IPS-18c (cell line): ENCODE results near the gene PHF13.

Experiments
- H3K4me3 ChIP-seq: 2 replicates; pipeline ENCODE4 v1.7.0; 2013; ENCODE audit warnings: low read depth, mild to moderate bottlenecking, low read length, moderate library complexity; ENCODE audit not compliant: insufficient read depth
- H3K9me3 ChIP-seq: one replicate; pipeline ENCODE4 v1.6.1; 2013; ENCODE audit warnings: mild to moderate bottlenecking, low read length, moderate library complexity; ENCODE audit not compliant: control insufficient read depth, insufficient read depth

Gene PHF13

DNA sequence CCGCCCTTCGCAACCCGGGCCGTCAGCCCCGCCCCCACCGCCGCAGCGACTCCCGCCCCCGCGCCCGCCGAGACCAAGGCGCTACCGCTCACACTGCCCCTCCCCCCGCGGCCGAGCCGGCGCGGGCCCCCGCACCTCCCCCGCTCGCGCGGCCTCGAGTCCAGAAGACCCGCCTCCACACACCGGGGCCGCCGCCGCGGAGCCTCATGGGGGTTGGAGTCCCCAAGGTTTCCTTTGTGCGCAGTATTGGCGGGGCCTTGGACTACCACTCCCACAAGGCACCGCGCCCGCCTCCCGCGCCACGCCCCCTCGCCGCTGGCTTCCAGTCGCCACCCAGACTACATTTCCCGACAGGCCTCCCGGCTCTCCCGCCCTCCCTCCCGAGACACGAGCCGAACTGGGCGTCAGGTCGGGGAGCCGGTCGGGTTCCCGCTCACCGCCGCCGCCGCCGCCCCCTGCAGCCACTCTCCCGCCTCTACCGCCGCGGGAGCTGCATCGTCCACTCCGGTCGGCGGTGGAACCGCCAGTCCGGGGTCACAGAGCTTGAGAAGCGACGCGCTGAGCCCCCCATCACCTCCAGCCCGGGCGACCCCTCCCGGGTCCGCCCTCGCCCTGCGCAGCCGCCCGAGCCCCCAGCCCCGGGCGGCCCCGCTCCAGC lies at the start of gene PHF13:
TSS of gene PHF13 (plus strand) at position 371 of the 658 bp plus-strand sequence. CDS start 336 bp downstream, outside the sequence.
- Histone ChIP-seq H3K4me3 (peak within 1 kb of the TSS; percentile 86), H3K9me3 (no peaks in the 10 kb centered on the region)

DNA sequence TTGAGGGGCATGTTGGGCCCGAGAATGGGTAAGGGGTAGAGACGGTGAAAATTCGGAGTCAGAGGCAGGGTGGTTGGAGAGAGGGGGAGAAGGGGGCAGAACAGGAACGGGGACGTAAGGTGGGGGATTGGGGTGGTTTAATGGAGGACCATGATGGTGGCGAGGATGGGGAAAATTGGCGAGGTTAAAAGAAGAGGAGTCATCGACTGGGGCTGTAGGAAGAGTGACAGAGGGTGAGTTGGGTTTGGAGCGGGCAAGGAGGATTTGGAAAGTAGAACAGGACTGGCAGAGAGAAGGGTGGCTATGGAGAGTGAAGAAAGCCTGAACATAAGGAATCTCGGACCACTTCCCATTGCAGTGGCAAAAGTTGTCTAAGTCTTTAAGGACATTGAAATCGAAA lies 44.5 kb upstream of the PHF13 start:
- H3K9me3 ChIP-seq, result peaks cover 2% of the 10 kb centered on the region
- no peak overlapping the region for H3K4me3 ChIP-seq

DNA sequence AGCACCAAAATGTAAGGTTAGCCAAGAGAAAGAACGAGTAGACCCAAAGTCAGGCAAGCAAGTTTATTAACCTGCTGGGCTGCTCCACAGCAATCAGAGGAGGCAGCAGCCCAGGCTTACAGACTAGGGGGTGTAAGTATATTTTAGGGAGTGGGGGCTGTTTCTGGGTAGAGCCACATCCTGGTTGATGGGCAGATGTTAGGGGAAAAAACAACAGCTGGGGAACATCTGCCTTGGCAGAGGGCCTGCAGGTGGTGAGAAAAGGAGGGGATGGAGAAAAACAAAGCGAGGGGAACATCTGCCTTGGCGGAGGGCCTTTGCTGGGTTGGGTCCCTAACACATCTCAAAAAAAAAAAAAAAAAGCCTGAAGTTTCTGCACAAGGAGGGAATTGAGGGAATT lies 43.4 kb upstream of the PHF13 start:
- no peak overlapping the region for H3K4me3 ChIP-seq

DNA sequence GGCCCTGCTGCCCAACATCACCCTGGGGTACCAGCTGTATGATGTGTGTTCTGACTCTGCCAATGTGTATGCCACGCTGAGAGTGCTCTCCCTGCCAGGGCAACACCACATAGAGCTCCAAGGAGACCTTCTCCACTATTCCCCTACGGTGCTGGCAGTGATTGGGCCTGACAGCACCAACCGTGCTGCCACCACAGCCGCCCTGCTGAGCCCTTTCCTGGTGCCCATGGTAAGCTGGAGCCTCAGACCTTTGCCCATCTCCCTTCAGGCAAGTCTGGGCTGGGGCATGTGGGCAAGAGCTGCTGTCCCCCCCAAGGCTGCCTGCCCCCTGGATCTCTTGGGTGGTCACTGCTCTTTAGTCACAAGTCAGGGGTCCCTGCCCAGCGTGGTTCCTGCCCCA lies 42.5 kb upstream of the PHF13 start:
- H3K9me3 ChIP-seq, result peaks cover 2% of the 10 kb centered on the region
- H3K4me3 ChIP-seq, result no peak overlapping the region

More for the DNA sequence above, 43.4 kb upstream of the PHF13 start:
- peaks cover 2% of the 10 kb centered on the region for H3K9me3 ChIP-seq

DNA sequence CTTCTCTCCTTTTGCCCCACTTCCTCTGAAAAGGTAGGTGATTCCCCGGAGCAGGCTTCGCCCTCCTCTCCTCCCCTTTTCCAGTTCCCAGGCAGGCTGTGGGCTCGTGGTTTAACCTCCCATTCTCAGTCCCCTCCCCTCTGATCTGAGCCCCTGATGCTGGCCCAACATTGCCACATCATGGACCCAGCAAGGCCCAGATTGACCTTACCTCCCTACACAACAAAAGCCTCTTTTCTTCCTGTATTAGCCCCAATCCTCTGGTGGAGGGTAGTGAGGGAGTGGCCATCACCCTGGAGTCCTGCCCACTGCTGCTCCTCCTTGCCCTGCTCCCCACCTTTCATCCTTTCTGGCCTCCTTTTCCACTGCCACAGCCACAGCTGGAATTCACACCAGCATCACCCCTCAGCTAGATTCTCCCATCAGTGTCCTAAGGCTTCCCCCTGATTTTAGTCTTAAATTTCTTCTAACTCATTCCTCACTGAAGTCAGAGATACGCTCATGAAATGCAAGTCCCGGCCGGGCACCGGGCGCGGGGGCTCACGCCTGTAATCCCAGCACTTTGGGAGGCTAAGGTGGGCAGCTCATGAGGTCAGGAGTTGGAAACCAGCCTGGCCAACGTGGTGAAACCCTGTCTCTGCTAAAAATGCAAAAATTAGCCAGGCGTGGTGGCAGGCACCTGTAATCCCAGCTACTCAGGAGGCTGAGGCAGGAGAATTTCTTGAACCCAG lies 40.7 kb upstream of the PHF13 start:
- Histone ChIP-seq H3K4me3 (no peak overlapping the region), H3K9me3 (no peaks in the 10 kb centered on the region)

DNA sequence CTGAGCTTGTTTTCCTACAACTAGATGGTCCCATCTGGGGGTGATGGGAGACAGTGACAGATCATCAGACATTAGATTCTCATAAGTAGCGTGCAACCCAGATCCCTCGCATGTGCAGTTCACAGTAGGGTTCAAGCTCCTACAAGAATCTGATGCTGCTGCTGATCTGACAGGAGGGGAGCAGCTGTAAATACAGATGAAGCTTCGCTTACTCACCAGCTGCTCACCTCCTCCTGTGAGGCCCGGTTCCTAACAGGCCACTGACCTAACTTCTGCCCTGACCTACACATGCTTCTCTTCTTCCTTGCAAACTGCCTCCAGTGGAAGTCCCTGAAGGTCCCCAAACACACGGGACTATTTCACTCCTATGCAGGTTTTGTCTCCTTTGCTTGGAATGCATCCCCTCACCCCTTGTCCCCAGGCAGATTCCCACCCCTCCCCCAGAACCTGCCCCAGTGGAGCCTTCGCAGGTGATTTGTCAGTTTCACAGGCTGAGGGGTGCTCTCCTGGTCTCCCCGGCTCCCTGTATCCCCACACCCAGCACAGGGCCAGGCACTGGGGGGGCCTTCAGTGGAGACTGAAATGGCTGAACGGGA lies 39.4 kb upstream of the PHF13 start:
- no peak overlapping the region for H3K4me3 ChIP-seq
- H3K9me3 ChIP-seq, result no peaks in the 10 kb centered on the region

DNA sequence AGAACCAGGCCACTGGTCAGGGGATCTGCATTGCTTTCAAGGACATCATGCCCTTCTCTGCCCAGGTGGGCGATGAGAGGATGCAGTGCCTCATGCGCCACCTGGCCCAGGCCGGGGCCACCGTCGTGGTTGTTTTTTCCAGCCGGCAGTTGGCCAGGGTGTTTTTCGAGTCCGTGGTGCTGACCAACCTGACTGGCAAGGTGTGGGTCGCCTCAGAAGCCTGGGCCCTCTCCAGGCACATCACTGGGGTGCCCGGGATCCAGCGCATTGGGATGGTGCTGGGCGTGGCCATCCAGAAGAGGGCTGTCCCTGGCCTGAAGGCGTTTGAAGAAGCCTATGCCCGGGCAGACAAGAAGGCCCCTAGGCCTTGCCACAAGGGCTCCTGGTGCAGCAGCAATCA lies 38.7 kb upstream of the PHF13 start:
- Histone ChIP-seq H3K4me3 (no peak overlapping the region), H3K9me3 (no peaks in the 10 kb centered on the region)

DNA sequence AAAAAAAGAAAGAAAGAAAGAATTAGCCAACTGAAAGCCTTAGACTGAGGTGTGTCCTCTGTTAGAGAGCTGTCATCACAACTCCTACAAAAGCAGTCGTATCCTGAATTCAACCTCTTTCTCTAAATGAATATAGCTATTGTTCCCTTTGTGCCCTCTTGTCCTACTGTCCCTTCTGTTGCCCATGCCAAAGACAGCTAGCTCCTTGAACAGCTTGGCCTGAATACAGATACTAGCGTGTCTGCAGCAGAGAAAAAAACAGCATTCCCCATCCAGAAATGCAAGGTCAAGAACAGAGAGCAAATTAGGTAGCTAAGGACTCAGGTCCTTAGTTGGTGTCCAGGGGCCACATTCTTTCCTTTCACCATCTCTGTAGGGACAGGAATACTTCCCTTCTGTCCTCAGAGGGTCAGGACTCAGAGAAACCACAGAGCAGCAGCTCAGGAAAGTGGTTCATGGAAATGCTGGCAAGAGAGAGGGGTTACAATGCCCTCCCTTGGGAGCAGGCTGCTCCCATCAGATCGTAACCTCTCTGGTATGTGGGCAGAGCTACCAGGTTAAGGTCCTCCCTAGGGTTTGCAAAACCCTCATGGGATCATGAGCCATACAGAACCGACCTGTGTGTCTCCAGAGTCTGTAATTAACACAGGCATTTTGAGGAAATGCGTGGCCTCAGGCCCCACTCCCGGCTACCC lies 35.6 kb upstream of the PHF13 start:
- H3K4me3 ChIP-seq, result no peak overlapping the region
- H3K9me3 ChIP-seq, result no peaks in the 10 kb centered on the region

DNA sequence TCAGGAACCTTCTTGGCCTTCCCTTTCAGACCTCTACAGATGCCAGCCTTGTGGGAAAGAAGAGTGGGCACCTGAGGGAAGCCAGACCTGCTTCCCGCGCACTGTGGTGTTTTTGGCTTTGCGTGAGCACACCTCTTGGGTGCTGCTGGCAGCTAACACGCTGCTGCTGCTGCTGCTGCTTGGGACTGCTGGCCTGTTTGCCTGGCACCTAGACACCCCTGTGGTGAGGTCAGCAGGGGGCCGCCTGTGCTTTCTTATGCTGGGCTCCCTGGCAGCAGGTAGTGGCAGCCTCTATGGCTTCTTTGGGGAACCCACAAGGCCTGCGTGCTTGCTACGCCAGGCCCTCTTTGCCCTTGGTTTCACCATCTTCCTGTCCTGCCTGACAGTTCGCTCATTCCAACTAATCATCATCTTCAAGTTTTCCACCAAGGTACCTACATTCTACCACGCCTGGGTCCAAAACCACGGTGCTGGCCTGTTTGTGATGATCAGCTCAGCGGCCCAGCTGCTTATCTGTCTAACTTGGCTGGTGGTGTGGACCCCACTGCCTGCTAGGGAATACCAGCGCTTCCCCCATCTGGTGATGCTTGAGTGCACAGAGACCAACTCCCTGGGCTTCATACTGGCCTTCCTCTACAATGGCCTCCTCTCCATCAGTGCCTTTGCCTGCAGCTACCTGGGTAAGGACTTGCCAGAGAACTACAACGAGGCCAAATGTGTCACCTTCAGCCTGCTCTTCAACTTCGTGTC lies 34.7 kb upstream of the PHF13 start:
- no peaks in the 10 kb centered on the region for H3K9me3 ChIP-seq
- peak overlapping the region; percentile 87; the same call in 1 of the 2 replicates for H3K4me3 ChIP-seq

DNA sequence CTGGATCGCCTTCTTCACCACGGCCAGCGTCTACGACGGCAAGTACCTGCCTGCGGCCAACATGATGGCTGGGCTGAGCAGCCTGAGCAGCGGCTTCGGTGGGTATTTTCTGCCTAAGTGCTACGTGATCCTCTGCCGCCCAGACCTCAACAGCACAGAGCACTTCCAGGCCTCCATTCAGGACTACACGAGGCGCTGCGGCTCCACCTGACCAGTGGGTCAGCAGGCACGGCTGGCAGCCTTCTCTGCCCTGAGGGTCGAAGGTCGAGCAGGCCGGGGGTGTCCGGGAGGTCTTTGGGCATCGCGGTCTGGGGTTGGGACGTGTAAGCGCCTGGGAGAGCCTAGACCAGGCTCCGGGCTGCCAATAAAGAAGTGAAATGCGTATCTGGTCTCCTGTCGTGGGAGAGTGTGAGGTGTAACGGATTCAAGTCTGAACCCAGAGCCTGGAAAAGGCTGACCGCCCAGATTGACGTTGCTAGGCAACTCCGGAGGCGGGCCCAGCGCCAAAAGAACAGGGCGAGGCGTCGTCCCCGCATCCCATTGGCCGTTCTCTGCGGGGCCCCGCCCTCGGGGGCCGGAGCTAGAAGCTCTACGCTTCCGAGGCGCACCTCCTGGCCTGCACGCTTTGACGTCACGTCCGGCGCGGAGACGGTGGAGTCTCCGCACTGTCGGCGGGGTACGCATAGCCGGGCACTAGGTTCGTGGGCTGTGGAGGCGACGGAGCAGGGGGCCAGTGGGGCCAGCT lies 34.0 kb upstream of the PHF13 start, which contains the start of gene ZBTB48:
TSS of gene ZBTB48 (plus strand) at position 621 of the 745 bp plus-strand sequence. CDS start 616 bp downstream, outside the sequence.
- Histone ChIP-seq H3K9me3 (no peaks in the 10 kb centered on the region), H3K4me3 (peak within 1 kb of the TSS; percentile 87)

DNA sequence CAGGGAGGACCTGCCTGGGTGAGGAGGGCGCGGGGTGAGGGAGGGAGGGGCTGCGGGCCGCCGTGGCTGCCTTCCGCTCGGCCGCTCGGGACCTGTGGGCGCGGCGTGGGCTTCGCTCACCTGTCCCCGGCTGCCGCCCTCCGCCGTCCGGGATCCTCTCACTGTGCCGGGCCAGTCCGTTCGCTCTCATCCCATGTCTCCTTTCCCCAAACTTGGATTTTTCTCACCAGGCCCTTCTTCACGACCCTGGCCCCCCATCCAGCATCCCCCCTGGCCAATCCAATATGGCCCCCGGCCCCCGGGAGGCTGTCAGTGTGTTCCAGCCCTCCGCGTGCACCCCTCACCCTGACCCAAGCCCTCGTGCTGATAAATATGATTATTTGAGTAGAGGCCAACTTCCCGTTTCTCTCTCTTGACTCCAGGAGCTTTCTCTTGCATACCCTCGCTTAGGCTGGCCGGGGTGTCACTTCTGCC lies 33.4 kb upstream of the PHF13 start:
- Histone ChIP-seq H3K9me3 (no peaks in the 10 kb centered on the region), H3K4me3 (peak overlapping the region; percentile 87)

DNA sequence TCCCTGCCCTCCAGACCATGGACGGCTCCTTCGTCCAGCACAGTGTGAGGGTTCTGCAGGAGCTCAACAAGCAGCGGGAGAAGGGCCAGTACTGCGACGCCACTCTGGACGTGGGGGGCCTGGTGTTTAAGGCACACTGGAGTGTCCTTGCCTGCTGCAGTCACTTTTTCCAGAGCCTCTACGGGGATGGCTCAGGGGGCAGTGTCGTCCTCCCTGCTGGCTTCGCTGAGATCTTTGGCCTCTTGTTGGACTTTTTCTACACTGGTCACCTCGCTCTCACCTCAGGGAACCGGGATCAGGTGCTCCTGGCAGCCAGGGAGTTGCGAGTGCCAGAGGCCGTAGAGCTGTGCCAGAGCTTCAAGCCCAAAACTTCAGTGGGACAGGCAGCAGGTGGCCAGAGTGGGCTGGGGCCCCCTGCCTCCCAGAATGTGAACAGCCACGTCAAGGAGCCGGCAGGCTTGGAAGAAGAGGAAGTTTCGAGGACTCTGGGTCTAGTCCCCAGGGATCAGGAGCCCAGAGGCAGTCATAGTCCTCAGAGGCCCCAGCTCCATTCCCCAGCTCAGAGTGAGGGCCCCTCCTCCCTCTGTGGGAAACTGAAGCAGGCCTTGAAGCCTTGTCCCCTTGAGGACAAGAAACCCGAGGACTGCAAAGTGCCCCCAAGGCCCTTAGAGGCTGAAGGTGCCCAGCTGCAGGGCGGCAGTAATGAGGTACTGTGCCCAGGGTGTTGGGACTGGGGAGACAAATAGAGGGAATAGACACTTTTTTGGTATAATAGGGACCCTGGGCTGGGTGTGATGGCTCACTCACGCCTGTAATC lies 32.7 kb upstream of the PHF13 start:
- Histone ChIP-seq H3K4me3 (peak overlapping the region; percentile 87), H3K9me3 (no peaks in the 10 kb centered on the region)

DNA sequence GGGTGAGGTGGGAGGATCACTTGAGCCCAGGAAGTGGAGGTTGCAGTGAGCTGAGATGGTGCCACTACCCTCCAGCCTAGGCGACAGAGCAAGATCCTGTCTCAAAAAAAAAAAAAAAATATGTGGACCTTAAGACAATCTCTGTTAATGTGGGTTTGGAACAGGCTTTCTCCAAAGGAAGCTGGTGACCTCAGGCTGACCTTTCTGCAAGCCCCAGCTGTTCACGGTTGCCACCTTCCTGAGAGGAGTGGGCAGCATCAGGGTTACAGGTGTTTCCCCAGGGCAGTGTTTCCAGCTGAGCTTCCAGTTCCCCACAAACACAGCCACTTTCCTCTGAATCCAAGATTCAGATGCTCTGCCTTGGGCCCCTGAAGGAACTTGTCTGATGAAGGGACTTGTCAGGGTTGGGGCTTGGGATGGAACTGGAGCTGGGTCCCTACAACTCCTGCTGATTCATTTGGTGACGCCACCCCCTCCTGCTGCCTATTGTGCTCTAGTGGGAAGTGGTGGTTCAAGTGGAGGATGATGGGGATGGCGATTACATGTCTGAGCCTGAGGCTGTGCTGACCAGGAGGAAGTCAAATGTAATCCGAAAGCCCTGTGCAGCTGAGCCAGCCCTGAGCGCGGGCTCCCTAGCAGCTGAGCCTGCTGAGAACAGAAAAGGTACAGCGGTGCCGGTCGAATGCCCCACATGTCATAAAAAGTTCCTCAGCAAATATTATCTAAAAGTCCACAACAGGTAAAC lies 31.8 kb upstream of the PHF13 start:
- Histone ChIP-seq H3K9me3 (no peaks in the 10 kb centered on the region), H3K4me3 (no peak overlapping the region)

DNA sequence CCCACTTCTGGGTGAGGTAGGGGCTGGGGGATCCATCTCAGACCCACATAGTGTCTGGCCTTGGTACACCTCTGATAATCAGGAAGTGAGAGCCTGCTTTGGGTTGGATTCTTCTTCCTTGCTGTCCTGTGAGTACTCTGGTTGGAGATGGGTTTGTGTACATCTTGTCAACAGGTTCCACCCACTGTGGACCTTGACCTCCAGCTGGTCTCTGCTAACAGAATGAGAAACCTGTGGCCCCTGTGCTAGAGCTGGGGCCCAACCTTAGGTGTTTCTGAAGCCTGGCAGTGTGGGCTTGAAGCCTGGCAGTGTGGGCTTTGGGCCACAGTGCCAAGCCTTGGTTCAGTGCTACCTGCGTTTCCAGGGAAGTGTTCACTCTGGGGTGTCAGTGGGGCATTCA lies 31.2 kb upstream of the PHF13 start:
- no peaks in the 10 kb centered on the region for H3K9me3 ChIP-seq
- H3K4me3 ChIP-seq, result no peak overlapping the region
